Upper lobe of left lung (tissue), 4 donors: Measurements from ENCODE around the gene CLTCL1.

ENCODE experiments used
- EP300 ChIP-seq, 4 donors: sonication (generic); formaldehyde crosslinking; IDR thresholded peaks; one replicate each; pipeline ENCODE4 v1.5.1; 2017; ENCODE audit warnings: antibody characterized with exemption in 4 of 4, control low read depth in 2 of 4
- POLR2A ChIP-seq, 4 donors: fragments of 450-650 bp; IDR thresholded peaks; one replicate each; pipeline ENCODE4 v1.5.1; 2016 to 2017; ENCODE audit warnings: antibody characterized with exemption in 4 of 4, mild to moderate bottlenecking in 2 of 4
- POLR2AphosphoS5 ChIP-seq, 2 donors: sonication (generic); formaldehyde crosslinking; IDR thresholded peaks; one replicate each; pipeline ENCODE4 v1.5.1; 2017; ENCODE audit warnings: antibody characterized with exemption in 2 of 2
- TF ChIP-seq, protein P1 (sequence below), 6 experiments: fragments of 450-650 bp in 4 of 6; fragments of 200-600 bp in 2 of 6; sonication (generic) in 2 of 6; IDR thresholded peaks; one replicate each; pipeline ENCODE4 v1.5.1; 2016 to 2019; ENCODE audit warnings: antibody characterized with exemption in 6 of 6

DNA sequence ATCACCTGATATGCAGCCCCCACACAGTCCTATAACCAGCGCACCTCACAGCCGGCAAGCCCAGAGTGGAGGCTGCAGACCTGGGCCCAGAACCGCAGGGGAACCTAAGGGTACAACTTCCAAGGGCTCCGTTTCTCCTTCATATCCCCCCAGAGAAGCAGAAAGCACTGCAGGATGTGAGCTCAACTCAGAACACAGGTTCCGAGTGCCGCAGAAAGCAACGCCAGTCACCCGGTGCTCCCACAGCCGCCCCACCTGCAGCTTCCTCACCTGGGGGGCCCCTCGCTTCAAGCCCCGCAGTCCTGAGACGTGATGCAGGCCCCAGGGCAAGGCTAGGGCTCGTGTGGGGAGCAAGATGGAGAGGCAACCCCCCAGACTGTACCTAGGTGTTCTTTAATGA is 158.0 kb downstream of the CLTCL1 start:
- TF ChIP-seq, protein P1, sequence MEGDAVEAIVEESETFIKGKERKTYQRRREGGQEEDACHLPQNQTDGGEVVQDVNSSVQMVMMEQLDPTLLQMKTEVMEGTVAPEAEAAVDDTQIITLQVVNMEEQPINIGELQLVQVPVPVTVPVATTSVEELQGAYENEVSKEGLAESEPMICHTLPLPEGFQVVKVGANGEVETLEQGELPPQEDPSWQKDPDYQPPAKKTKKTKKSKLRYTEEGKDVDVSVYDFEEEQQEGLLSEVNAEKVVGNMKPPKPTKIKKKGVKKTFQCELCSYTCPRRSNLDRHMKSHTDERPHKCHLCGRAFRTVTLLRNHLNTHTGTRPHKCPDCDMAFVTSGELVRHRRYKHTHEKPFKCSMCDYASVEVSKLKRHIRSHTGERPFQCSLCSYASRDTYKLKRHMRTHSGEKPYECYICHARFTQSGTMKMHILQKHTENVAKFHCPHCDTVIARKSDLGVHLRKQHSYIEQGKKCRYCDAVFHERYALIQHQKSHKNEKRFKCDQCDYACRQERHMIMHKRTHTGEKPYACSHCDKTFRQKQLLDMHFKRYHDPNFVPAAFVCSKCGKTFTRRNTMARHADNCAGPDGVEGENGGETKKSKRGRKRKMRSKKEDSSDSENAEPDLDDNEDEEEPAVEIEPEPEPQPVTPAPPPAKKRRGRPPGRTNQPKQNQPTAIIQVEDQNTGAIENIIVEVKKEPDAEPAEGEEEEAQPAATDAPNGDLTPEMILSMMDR (IDR thresholded peaks at IDR 0.05), result no peak
- TF ChIP-seq POLR2A (IDR thresholded peaks at IDR 0.05) (no peak), EP300 (IDR thresholded peaks at IDR 0.05) (no peak), POLR2AphosphoS5 (IDR thresholded peaks at IDR 0.05) (no peak)
